22Rv1 (cell line): ENCODE results near the gene CKAP5.

Experiments
- ZFX ChIP-seq: fragments of 450-650 bp; IDR thresholded peaks from 2 replicates; pipeline ENCODE4 v1.6.1; 2017; ENCODE audit warnings: antibody characterized with exemption, borderline replicate concordance
- TF ChIP-seq, protein P1 (sequence below): fragments of 450-650 bp; IDR thresholded peaks from 2 replicates; pipeline ENCODE4 v1.5.1; 2017; ENCODE audit warnings: mild to moderate bottlenecking

DNA sequence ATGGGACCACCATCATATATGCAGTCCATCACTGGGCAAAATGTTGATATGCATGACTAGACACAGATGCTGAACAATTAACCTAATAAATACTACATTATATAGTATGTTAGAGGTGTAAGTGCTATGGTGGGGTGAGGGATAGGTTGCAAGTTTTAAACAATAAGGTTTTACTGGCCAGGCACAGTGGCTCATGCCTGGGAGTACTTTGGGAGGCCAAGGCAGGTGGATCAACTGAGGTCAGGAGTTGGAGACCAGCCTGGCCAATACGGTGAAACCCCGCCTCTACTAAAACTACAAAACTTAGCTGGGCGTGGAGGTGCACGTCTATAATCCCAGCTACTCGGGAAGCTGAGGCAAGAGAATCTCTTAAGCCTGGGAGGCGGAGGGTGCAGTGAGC, 98.9 kb downstream of the CKAP5 start:
- TF ChIP-seq, protein P1, sequence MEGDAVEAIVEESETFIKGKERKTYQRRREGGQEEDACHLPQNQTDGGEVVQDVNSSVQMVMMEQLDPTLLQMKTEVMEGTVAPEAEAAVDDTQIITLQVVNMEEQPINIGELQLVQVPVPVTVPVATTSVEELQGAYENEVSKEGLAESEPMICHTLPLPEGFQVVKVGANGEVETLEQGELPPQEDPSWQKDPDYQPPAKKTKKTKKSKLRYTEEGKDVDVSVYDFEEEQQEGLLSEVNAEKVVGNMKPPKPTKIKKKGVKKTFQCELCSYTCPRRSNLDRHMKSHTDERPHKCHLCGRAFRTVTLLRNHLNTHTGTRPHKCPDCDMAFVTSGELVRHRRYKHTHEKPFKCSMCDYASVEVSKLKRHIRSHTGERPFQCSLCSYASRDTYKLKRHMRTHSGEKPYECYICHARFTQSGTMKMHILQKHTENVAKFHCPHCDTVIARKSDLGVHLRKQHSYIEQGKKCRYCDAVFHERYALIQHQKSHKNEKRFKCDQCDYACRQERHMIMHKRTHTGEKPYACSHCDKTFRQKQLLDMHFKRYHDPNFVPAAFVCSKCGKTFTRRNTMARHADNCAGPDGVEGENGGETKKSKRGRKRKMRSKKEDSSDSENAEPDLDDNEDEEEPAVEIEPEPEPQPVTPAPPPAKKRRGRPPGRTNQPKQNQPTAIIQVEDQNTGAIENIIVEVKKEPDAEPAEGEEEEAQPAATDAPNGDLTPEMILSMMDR = no peak
- no peak for TF ChIP-seq ZFX
